NK-92 treated with Interleukin-12 subunit alpha and Interleukin-12 subunit beta, amount 100 ng/mL, for 24 hours (cell line): ENCODE measurements around the gene RANBP6.
A peak's percentile ranks its signal among the peaks of the same experiment; 100 is the strongest.

Source experiments
- DNase-seq: peaks from one replicate; lab custom pipeline; 2025; lab: John Stamatoyannopoulos, UW

Gene RANBP6

GRCh38 chr9:6007058-6007769 is 8.2 kb downstream of the RANBP6 start:
- DNase-seq: peak; percentile 93

- DNase-seq: no peak
These were observed 8.7 kb downstream of the RANBP6 start for GRCh38 chr9:6006749-6007057.

GRCh38 chr9:6000955-6001354 is 14.5 kb downstream of the RANBP6 start:
- no peak for DNase-seq

GRCh38 chr9:5999443-6000101 is 15.9 kb downstream of the RANBP6 start:
- DNase-seq: no peak

- no peak for DNase-seq
These were observed 20.9 kb downstream of the RANBP6 start for GRCh38 chr9:5994493-5994892.

- DNase-seq: no peak
These were observed 27.2 kb downstream of the RANBP6 start for GRCh38 chr9:5988265-5988664.

GRCh38 chr9:5983042-5983441 is 32.4 kb downstream of the RANBP6 start:
- DNase-seq: no peak

GRCh38 chr9:5982317-5982716 is 33.1 kb downstream of the RANBP6 start:
- no peak for DNase-seq

GRCh38 chr9:5978523-5978922 is 36.9 kb downstream of the RANBP6 start:
- no peak for DNase-seq

- DNase-seq: no peak
These were observed 38.6 kb downstream of the RANBP6 start for GRCh38 chr9:5976674-5977397.

- no peak for DNase-seq
These were observed 43.7 kb downstream of the RANBP6 start for GRCh38 chr9:5971740-5972139.
